GM21786 (cell line): ENCODE results near the gene TIMM10B.
"Not testable (repeated sequence)": the region's sequence is repeated elsewhere in the genome, so short reads cannot be mapped to it uniquely, and the experiment has no call there.

Experiments used
- ATAC-seq: cut with Tn5 transposase; IDR thresholded peaks from one replicate; pipeline ENCODE4 v1.9.1; 2021; ENCODE audit not compliant: unreplicated experiment

Gene TIMM10B

DNA sequence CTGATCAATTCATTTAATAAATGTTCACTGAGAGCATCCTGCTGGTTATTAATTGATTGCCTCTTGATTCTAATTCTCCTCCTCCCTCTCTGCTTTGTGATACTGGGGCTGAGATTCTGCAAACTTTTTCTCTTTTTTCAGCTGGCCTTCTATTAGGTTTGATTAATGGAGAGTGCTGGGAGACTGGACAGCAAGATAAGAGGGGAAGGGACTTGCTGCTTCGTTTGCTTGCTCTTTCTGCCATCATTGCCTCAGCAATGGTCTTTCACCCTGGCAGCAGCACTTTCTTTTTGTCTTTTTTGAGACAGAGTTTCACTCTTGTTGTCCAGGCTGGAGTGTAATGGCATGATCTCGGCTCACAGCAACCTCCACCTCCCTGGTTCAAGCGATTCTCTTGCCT lies 22.9 kb downstream of the TIMM10B start:
- ATAC-seq, result no peak

DNA sequence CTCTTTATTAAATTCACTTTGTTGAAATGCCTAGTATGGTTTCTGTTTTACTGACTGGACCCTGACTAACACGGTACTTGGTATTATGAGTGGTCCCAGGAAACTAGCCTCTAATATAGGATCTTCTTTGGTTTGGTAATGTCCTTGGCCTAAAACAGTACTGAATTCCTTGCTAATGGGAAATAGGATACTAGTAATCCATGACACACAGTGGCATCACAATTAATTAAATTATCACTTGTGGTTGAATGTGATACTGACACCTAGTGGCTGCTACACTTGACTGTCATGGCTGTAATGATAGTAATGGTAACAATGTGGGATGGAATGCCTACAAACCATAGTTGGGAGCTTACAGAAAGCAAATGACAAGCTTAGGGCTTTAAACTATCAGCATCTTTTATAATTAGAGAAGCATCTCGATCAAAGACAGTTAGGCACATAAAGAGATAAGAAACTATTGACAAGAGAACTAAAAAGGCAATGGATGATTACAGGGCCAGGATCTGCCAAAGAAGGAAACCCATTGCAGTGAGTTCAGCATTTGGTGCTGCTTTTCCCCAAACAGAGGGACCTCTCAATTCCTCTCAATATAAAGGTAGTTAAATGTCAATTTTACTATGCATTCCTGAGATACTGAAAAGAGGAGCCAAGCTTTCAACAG lies 24.4 kb downstream of the TIMM10B start:
- ATAC-seq, result no peak

DNA sequence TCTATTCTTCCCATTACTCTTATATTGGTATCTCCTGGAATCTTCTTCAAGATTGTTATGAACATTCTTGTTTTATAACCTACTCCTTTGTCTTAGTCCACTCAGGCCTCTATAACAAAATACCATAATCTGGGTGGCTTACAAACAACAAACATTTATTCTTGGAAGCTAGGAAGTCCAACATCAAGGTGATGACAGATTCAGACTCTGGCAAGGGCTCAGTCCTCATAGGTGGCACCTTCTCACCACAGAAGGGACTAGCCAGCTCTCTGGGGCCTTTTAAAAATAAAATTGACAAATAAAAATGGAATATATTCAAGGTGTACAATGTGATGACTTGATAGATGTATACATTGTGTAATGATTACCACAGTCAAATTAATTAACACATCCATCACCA lies 35.6 kb downstream of the TIMM10B start:
- no peak for ATAC-seq

DNA sequence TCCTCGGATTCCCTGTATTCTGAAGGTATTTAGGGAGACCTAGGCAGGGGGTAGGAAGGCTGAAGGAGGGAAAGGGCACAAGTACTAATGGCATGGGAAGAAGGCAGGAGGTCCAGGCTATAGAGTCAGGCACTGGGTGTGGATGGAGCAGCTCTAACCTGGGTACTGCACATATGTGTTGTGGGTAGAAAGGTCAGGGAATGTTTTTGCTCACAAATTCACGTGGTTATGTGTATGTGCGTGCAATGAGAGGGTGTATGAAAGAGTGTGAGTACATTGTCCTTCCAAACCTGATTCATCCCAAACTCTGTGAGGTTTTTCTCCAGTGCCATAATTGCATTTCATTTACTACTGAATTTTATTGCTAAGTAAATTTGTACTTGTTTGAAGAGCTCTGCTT lies 39.0 kb downstream of the TIMM10B start:
- no peak for ATAC-seq

DNA sequence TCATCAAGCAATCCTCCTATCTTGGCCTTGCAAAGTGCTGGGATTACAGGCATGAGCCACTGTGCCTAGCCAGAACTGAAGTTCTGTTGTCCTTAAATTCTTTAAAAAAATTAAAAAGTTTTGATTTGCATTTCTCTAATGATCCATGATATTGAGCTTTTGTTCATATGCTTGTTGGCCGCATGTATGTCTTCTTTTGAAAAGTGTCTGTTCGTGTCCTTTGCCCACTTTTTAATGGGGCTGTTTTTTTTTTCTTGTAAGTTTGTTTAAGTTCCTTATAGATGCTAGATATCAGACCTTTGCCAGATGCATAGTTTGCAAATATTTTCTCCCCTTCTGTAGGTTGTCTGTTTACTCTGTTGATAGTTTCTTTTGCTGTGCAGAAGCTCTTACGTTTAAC lies 40.6 kb downstream of the TIMM10B start:
- ATAC-seq, result not testable (repeated sequence)

- no peak for ATAC-seq
Observed at GRCh38 chr11:6523253-6523652, 42.0 kb downstream of the TIMM10B start.

DNA sequence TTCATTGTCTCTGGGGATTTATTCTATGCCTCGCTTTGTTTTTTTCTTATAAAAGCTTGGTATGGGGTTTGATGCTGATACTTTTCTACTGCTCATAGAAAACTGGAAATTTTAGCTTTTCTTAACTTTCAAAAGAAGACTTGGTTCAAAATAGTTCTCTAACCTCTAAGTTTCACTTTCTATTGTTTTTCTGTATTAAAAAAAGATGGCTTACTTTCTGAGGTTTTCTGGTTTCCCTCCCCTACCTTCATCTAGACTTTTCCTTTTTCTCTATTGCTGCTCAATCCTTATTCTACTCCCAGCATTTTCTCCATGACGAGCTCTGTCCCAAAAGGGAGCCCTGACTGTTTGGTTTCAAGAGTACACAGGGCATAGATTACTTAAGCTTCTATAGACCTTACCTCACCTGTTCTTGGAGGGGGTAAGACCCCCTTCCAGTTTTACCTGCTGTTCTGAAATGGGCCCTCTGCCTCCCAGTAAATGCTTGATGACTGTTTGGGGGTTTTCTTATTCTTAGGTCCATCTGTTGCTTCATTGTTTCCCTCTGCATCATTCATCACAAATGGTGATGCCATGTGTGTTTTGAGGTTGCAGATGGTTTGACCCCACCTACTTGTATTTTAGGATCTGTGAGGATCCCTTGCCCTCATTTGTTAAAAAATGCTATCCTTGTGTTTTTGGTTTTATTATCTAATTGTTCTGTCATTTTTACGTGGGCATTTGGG lies 45.3 kb downstream of the TIMM10B start:
- peak; percentile 65 for ATAC-seq

GRCh38 chr11:6529266-6529665 lies 48.0 kb downstream of the TIMM10B start:
- ATAC-seq, result no peak

DNA sequence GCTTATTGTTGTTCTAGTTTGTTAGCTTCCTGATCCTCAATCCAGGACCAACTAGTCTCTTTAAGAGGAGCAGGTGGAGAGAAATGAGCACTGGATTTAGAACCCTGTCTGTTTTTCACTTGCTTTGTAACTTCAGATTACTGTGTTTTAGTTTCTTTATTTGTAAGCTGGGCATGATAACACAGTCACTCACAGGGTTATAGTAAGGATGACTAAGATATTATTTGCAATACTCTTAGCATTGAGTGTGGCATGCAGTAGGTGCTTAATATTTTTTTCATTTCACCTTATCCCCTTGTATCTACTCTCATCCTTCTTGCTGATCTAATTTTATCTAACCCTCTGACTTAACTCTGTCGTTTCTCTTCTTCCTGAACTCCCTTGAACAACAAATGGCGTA lies 49.5 kb downstream of the TIMM10B start:
- no peak for ATAC-seq

DNA sequence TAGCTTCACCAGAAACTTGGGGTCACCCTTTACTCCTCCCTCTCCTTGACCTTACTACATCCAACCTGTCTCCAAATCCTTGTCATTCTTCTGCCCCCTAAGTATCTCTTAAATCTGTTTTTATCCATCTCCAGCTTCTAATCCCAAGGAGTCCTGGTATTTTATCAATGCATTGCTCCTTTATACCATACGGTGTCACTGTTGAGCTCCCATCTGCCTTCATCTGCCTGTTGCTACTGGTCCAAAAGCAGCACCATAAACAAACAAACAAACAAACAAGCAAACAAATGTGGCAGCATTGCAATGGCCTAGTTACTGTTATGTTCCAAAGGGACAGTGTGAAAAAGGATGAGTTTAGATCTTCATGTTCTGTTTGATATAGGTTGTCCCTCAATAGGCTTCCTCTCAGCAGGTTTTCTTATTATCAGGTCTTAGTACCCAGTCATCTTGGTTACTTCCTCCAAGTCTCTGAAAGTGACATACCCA lies 50.0 kb downstream of the TIMM10B start:
- ATAC-seq, result no peak
